ENCODE results near the gene TARBP1. TPM values are rescaled to one million over a fixed set of nuclear protein-coding genes. Genes with fewer than 3 reads are reported as not detected.

TARBP1 gene
- total and polyA plus RNA-seq, 2 of the 4 experiments (the other 2 are of a cell fraction) = 10.6 to 17.7 TPM

- ChIA-PET POLR2A (ENCODE audit: unreplicated experiment) (no interaction called here), CTCF (no interaction called here)
- intact Hi-C loops (cut with micrococcal nuclease) (no loop called here), dilution Hi-C loops (cut with HindIII; ENCODE audit: low sequenced_read_pairs, unreplicated experiment) (no loop called here), in situ Hi-C loops (cut with MboI; ENCODE audit: low sequenced_read_pairs) (no loop called here)
- Histone ChIP-seq H3K9me3 (ENCODE audit: control insufficient read depth, insufficient read depth, low read length) (no peaks in the 10 kb centered on the region), H3K79me1 (ENCODE audit: low read depth in 1 of 2, low read length in 2 of 2) (no peaks in the 10 kb centered on the region; a peak in 1 of 4 replicates), H3K56ac (ENCODE audit: extremely low read depth, insufficient read depth, low read length) (no peak overlapping the region), H3K9me1 (ENCODE audit: insufficient read depth, low read length) (peaks cover 4% of the 10 kb centered on the region; the same call in 1 of the 2 replicates), H3K4me2 (ENCODE audit: low read depth, low read length) (no peak overlapping the region), H3K4ac (ENCODE audit: low read depth, low read length) (no peak overlapping the region), H2AK5ac (ENCODE audit: low read depth, low read length) (no peak overlapping the region), H3K36me3 (ENCODE audit: control insufficient read depth, insufficient read depth, low read length) (peaks cover 7% of the 10 kb centered on the region), H2AK9ac (replicated peaks; ENCODE audit: low read depth, low read length, poor library complexity) (no peak overlapping the region), H4K91ac (ENCODE audit: insufficient read depth, low read depth, low read length) (no peak overlapping the region), H4K5ac (ENCODE audit: low read depth, low read length) (no peak overlapping the region), H3K18ac (ENCODE audit: low read depth, low read length) (no peak overlapping the region), H3K9ac (ENCODE audit: low read depth, low read length) (no peak overlapping the region), H3K27ac (ENCODE audit: insufficient read depth, low read length) (no peak overlapping the region), H2BK15ac (ENCODE audit: low read depth, low read length) (no peak overlapping the region), H2AFZ (replicated peaks; ENCODE audit: low read length, poor library complexity) (no peak overlapping the region), H4K20me1 (ENCODE audit: insufficient read depth, low read length) (no peaks in the 10 kb centered on the region), H3K27me3 (ENCODE audit: control insufficient read depth, insufficient read depth, low read length) (no peaks in the 10 kb centered on the region), H3K23ac (ENCODE audit: low read depth, low read length) (no peak overlapping the region), H2BK5ac (ENCODE audit: low read depth, low read length, poor library complexity, severe bottlenecking) (no peak overlapping the region), H3K4me1 (ENCODE audit: control insufficient read depth, insufficient read depth, low read length) (no peaks in the 10 kb centered on the region), H2BK20ac (ENCODE audit: low read depth, low read length) (no peak overlapping the region), H3K14ac (replicated peaks; ENCODE audit: low read depth, low read length) (no peak overlapping the region), H3K4me3 (ENCODE audit: insufficient read depth, low read depth, low read length) (no peak overlapping the region), H2BK120ac (ENCODE audit: low read depth, low read length) (no peak overlapping the region), H4K8ac (ENCODE audit: low read depth in 2 of 2, low read length in 2 of 2) (no peak overlapping the region)
- peak; percentile 81 for DNase-seq
- WGBS, 2 experiments (ENCODE audit: extremely low coverage in 2 of 2, insufficient read length in 1 of 2) = no CpG with 5 or more reads among the region's 1 CpG
- TF ChIP-seq MAFK (IDR thresholded peaks at IDR 0.05; ENCODE audit: low read depth, low read length) (peak; percentile 68), NFE2L2 (IDR thresholded peaks at IDR 0.05; ENCODE audit: low read depth, low read length) (peak; percentile 78), ELK1 (IDR thresholded peaks at IDR 0.05; ENCODE audit: borderline replicate concordance, low read depth, low read length) (no peak)
- ATAC-seq (ENCODE audit: low read depth) = peak; percentile 77
- BruUV-seq (replicated peaks) = no TSS peak
Measured at GRCh38 chr1:234433563-234434285, 45.3 kb downstream of the TARBP1 start.

Measured in IMR-90 (cell line).